ENCODE results near the gene CCDC188.
A peak's percentile ranks its signal among the peaks of the same experiment; 100 is the strongest.

The CCDC188 gene

GRCh38 chr22:20131859-20132685 lies 18.8 kb downstream of the CCDC188 start:
- no peak for DNase-seq

- peak; percentile 30 for DNase-seq
Measured at GRCh38 chr22:20131597-20131858, 19.3 kb downstream of the CCDC188 start, which contains the start of gene ZDHHC8. Gene ZDHHC8 (plus strand): TSS chr22:20131804. CDS start chr22:20131948, 144 bp downstream.

GRCh38 chr22:20130731-20131596 lies 19.9 kb downstream of the CCDC188 start:
- peak; percentile 80 for DNase-seq

- no peak for DNase-seq
Measured at GRCh38 chr22:20130319-20130718, 20.5 kb downstream of the CCDC188 start.

GRCh38 chr22:20129747-20130014 lies 21.2 kb downstream of the CCDC188 start:
- DNase-seq, result no peak

- DNase-seq, result peak; percentile 27
Measured at GRCh38 chr22:20128902-20129746, 21.7 kb downstream of the CCDC188 start.

- DNase-seq, result no peak
Measured at GRCh38 chr22:20128619-20128901, 22.3 kb downstream of the CCDC188 start.

GRCh38 chr22:20127869-20128618 lies 22.8 kb downstream of the CCDC188 start:
- no peak for DNase-seq

- no peak for DNase-seq
Measured at GRCh38 chr22:20127318-20127868, 23.5 kb downstream of the CCDC188 start.

GRCh38 chr22:20126284-20127029 lies 24.4 kb downstream of the CCDC188 start:
- DNase-seq, result no peak

- DNase-seq, result no peak
Measured at GRCh38 chr22:20125201-20126174, 25.4 kb downstream of the CCDC188 start.

GRCh38 chr22:20124083-20124787 lies 26.6 kb downstream of the CCDC188 start:
- DNase-seq, result no peak

- no peak for DNase-seq
Measured at GRCh38 chr22:20123366-20124082, 27.3 kb downstream of the CCDC188 start.

GRCh38 chr22:20121856-20122415 lies 28.9 kb downstream of the CCDC188 start:
- no peak for DNase-seq

GRCh38 chr22:20118300-20119020 lies 32.4 kb downstream of the CCDC188 start:
- DNase-seq, result no peak

- DNase-seq, result peak; percentile 14
Measured at GRCh38 chr22:20117633-20118299, 33.1 kb downstream of the CCDC188 start.

- DNase-seq, result peak; percentile 98
Measured at GRCh38 chr22:20116951-20117632, 33.8 kb downstream of the CCDC188 start, which contains the start of gene TRMT2A. Gene TRMT2A (minus strand): TSS chr22:20117226. CDS start chr22:20116906, 320 bp downstream.
